Adrenal gland (tissue), 12 donors: ENCODE measurements around the gene CNTN5. TPM values are rescaled to one million over a fixed set of nuclear protein-coding genes. Genes with fewer than 3 reads are reported as not detected.

Source experiments
- DNase-seq, 7 donors: peaks; one replicate each; pipeline ENCODE4 v3.0.0-alpha.2; 2019 to 2020
- H3K27ac ChIP-seq, 5 donors: fragments of 200-600 bp; sonication (generic) in 4 of 5; 1 replicate in 3 of 5; 2 replicates in 2 of 5; pipeline versions ENCODE4 v1.5.1 to v1.8.0; 2016 to 2020; ENCODE audit warnings: mild to moderate bottlenecking in 1 of 5
- H3K27me3 ChIP-seq: fragments of 200-600 bp; 2 replicates; pipeline ENCODE4 v1.8.0; 2021
- H3K36me3 ChIP-seq, 2 donors: fragments of 200-600 bp; replicated peaks in 1 of 2; 1 replicate in 1 of 2; 2 replicates in 1 of 2; pipeline versions ENCODE4 v1.5.1 to v1.8.0; 2018 to 2022
- H3K4me1 ChIP-seq, 2 donors: fragments of 200-600 bp; replicated peaks in 1 of 2; 1 replicate in 1 of 2; 2 replicates in 1 of 2; pipeline versions ENCODE4 v1.5.1 to v1.8.0; 2018 to 2021
- H3K4me3 ChIP-seq, 4 donors: fragments of 200-600 bp; sonication (generic) in 3 of 4; one replicate each; pipeline ENCODE4 v1.5.1; 2016 to 2018
- H3K9me3 ChIP-seq, 3 donors: fragments of 200-600 bp; sonication (generic) in 1 of 3; replicated peaks in 1 of 3; 1 replicate in 2 of 3; 2 replicates in 1 of 3; pipeline versions ENCODE4 v1.5.1 to v1.8.0; 2016 to 2021
- CTCF ChIP-seq, 6 experiments: fragments of 450-650 bp in 4 of 6; fragments of 200-600 bp in 2 of 6; sonication (generic) in 1 of 6; IDR thresholded peaks; 1 replicate in 5 of 6; 2 replicates in 1 of 6; pipeline versions ENCODE4 v1.5.1 to v1.8.0; 2016 to 2021; ENCODE audit warnings: antibody characterized with exemption in 6 of 6, mild to moderate bottlenecking in 2 of 6, moderate library complexity in 1 of 6
- POLR2A ChIP-seq, 2 donors: fragments of 450-650 bp; IDR thresholded peaks; one replicate each; pipeline ENCODE4 v1.6.1; 2017; ENCODE audit warnings: antibody characterized with exemption in 2 of 2, mild to moderate bottlenecking in 2 of 2, moderate library complexity in 1 of 2
- WGBS, 4 donors: extraction: QIAGEN DNeasy Blood & Tissue Kit in 2 of 4; methylation state at CpG; one replicate each; pipeline versions ENCODE4 v1.1.5 to v1.1.7; 2013 to 2017; 5-methylcytosine and 5-hydroxymethylcytosine counted together
- intact Hi-C, 2 donors: fragments of 100-400 bp; cut with DNase I; formaldehyde crosslinking; loops; one replicate each; pipeline versions ENCODE4 v1.14.1 to v1.15.0; 2022 to 2023
- polyA plus RNA-seq, 3 donors: library from polyadenylated mRNA; stranded (reverse); fragments of 200-250 nt in 2 of 3; fragments of 350-450 nt in 1 of 3; fragmentation: Illumina TruSeq in 1 of 3; extraction: RNeasy Lipid Tissue Mini Kit (QIAGEN cat#74804) in 1 of 3; gene quantifications; one replicate each; pipeline ENCODE4 v1.2.3, GENCODE V29; 2013 to 2014
- total RNA-seq, 9 donors: library from RNA; depleted of rRNA in 4 of 9; stranded (reverse); fragments of >200 nt in 4 of 9; fragments of 120-200 nt in 1 of 9; fragmentation: NEBNext Ultra II Directional in 1 of 9; extraction: Animal tissue kit (Norgen Biotek cat#: 25700) in 1 of 9; gene quantifications; one replicate each; pipeline versions ENCODE4 v1.1.0 to v1.2.4, GENCODE V29; 2013 to 2023
- donor health status: healthy with polysubstance abuse.
- donor health status: Bipolar disorder and iron deficiency.
- donor health status: DM: yes; HTN: yes; CAD: no.
- donor health status: DM: no; HTN: no; CAD: no.
- donor health status: DM: no; HTN: no; CAD: no.
- donor health status: DM: yes; HTN: yes; CAD: no.

CNTN5 gene
- total and polyA plus RNA-seq, 12 donors = 0.07 to 107 (median 0.30) TPM; not detected in 8

DNA sequence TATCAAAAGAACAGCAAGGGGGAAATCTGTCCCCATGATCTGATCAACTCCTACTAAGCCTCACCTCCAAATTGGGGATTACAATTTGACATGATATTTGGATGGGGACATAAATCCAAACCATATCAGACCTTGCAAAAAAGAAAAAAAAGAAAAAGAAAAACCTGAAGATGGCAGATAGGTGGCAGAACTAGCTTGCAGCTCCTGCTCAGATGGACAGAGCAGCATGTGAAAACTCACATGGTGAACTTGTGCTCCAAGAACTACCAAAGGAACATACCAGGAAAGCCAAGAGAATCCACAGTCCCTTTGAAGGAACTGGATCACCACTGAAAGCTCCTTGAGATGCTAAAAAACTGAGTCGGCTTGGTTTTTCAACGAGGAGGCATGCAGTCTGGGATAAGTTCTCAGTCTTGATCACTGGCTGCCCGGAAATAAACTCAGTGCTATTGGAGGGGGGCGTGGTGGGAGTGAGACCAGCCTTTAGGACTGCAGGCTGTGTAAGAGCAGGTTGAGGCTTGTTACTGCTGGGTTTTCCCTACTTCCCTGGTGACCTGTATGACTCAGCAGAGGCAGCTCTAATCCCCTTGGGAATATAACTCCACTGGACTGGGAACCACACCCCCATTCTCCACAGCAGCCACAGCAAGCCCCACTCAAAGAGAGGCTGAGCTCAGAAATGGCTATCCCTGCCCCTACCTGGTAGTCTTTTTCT lies 1308.0 kb downstream of the CNTN5 start:
- WGBS, 4 donors = 79 to 97% (median 88%) methylated on average over 4 of the region's 4 CpGs
- no peaks in the 10 kb centered on the region for H3K27me3 ChIP-seq
- DNase-seq = no peak
- TF ChIP-seq POLR2A (IDR thresholded peaks at IDR 0.05) = no peak
- TF ChIP-seq CTCF (IDR thresholded peaks at IDR 0.05) = no peak
- no peaks in the 10 kb centered on the region for H3K4me1 ChIP-seq
- intact Hi-C loops = no loop called here
- no peak overlapping the region for H3K4me3 ChIP-seq
- no peak overlapping the region for H3K27ac ChIP-seq
- no peaks in the 10 kb centered on the region for H3K9me3 ChIP-seq
- no peaks in the 10 kb centered on the region for H3K36me3 ChIP-seq

DNA sequence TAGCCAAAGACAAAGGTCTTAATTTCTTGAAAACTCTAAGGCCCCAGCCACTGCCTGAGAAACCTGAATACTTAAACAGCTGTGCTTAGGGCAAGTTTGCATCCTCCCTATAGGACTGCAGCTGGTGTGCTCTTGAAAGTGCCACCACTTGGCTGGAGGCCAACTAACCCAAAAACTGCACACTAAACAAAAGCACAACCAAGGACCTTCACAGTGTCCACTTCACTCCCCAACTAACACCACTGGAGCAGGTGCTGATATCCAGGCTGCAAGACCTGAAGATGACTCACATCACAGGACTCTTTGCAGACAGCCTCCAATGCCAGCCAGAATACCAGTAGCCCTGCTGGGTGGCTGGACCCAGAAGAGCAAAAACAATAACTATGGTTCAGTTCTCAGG lies 1308.6 kb downstream of the CNTN5 start:
- Histone ChIP-seq H3K36me3 (no peaks in the 10 kb centered on the region), H3K4me1 (no peaks in the 10 kb centered on the region), H3K4me3 (no peak overlapping the region), H3K27ac (no peak overlapping the region), H3K27me3 (no peaks in the 10 kb centered on the region), H3K9me3 (no peaks in the 10 kb centered on the region)
- DNase-seq = no peak
- TF ChIP-seq POLR2A (IDR thresholded peaks at IDR 0.05) (no peak), CTCF (IDR thresholded peaks at IDR 0.05) (no peak)
- intact Hi-C loops = no loop called here

- no peak for DNase-seq
- no peaks in the 10 kb centered on the region for H3K9me3 ChIP-seq
- H3K4me3 ChIP-seq = no peak overlapping the region
- H3K36me3 ChIP-seq = no peaks in the 10 kb centered on the region
- TF ChIP-seq CTCF (IDR thresholded peaks at IDR 0.05) (no peak), POLR2A (IDR thresholded peaks at IDR 0.05) (no peak)
- H3K4me1 ChIP-seq = peaks cover 0 to 4% of the 10 kb centered on the region in 2 donors
- no peaks in the 10 kb centered on the region for H3K27me3 ChIP-seq
- intact Hi-C loops = no loop called here
- no peak overlapping the region for H3K27ac ChIP-seq
- 71 to 96% (median 84%) methylated on average over 4 of the region's 4 CpGs for WGBS, 4 donors
Measured at GRCh38 chr11:100336873-100337272, 1316.1 kb downstream of the CNTN5 start.

DNA sequence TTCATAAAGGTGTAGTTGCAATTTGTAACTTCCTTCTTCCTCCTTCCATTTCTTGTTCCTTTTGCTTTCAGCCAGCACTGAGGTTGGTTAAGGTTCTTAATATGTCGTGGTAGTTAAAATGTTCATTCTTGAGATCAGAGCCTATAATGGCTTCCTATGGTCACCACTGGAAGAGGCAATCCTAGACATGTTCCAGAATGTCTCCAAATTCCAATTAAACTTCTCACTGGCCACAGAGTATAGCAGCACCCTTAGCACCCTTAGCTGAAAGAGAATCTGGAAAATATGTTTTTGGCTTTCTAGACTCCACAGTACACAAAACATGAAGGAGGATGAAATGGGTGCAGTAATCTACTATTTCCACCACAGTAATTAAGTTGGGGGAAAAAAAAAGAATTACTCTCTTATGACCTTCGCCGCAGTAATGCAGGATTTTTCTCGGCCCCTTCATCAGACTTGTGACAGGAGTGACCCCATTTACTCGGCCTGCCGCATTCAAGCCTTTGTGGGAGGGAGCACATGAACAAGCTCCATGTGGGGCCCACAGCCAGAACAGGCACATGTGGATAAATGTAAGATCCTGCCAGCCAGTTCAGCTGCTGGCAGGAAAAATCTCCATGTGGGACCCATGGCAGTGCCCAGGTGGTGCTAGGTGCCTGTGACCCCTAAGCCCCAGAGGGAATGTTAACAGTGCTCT lies 1317.5 kb downstream of the CNTN5 start:
- Histone ChIP-seq H3K36me3 (no peaks in the 10 kb centered on the region), H3K4me1 (peaks cover 0 to 4% of the 10 kb centered on the region in 2 donors), H3K27ac (no peak overlapping the region), H3K27me3 (no peaks in the 10 kb centered on the region), H3K4me3 (no peak overlapping the region), H3K9me3 (no peaks in the 10 kb centered on the region)
- WGBS, 4 donors = 86 to 93% (median 88%) methylated on average over 6 of the region's 6 CpGs
- no peak for DNase-seq
- no peak for TF ChIP-seq POLR2A (IDR thresholded peaks at IDR 0.05)
- TF ChIP-seq CTCF (IDR thresholded peaks at IDR 0.05) = no peak
- intact Hi-C loops = no loop called here
